IMR-90 (cell line): ENCODE data around the gene CSK.

Experiments used
- BHLHE40 ChIP-seq: fragments of 150-350 bp; IDR thresholded peaks from 2 replicates; pipeline ENCODE4 v1.6.1; 2016; ENCODE audit warnings: mild to moderate bottlenecking, low read depth, low read length
- CHD1 ChIP-seq: IDR thresholded peaks from 2 replicates; pipeline ENCODE4 v1.6.1; 2012; ENCODE audit warnings: low read depth, low read length, improper control_type of control experiment
- CTCF ChIP-seq: conservative IDR thresholded peaks from 2 replicates; pipeline ENCODE4 v1.5.1; 2012; ENCODE audit warnings: mild to moderate bottlenecking, low read depth, low read length, improper control_type of control experiment
- MAZ ChIP-seq: IDR thresholded peaks from 2 replicates; pipeline ENCODE4 v1.6.1; 2012; ENCODE audit warnings: low read depth, mild to moderate bottlenecking, low read length, improper control_type of control experiment, moderate library complexity, borderline replicate concordance
- POLR2A ChIP-seq: IDR thresholded peaks from 2 replicates; pipeline ENCODE4 v1.6.1; 2012; ENCODE audit warnings: mild to moderate bottlenecking, low read depth, low read length
- RAD21 ChIP-seq: IDR thresholded peaks from 2 replicates; pipeline ENCODE4 v1.6.1; 2012; ENCODE audit warnings: low read length, improper control_type of control experiment
- USF2 ChIP-seq: fragments of 150-350 bp; IDR thresholded peaks from 2 replicates; pipeline ENCODE4 v1.6.1; 2017; ENCODE audit warnings: mild to moderate bottlenecking, antibody characterized with exemption, low read length, low read depth
- TF ChIP-seq, protein P1 (sequence below): fragments of 150-350 bp; IDR thresholded peaks from 2 replicates; pipeline ENCODE4 v1.6.1; 2016; ENCODE audit warnings: low read depth, mild to moderate bottlenecking, low read length, moderate library complexity, borderline replicate concordance

GRCh38 chr15:74838746-74839525, 57.1 kb downstream of the CSK start:
- TF ChIP-seq CTCF (no peak), MAZ (no peak), USF2 (no peak), CHD1 (no peak), POLR2A (no peak), BHLHE40 (no peak), RAD21 (no peak)
- TF ChIP-seq, protein P1, sequence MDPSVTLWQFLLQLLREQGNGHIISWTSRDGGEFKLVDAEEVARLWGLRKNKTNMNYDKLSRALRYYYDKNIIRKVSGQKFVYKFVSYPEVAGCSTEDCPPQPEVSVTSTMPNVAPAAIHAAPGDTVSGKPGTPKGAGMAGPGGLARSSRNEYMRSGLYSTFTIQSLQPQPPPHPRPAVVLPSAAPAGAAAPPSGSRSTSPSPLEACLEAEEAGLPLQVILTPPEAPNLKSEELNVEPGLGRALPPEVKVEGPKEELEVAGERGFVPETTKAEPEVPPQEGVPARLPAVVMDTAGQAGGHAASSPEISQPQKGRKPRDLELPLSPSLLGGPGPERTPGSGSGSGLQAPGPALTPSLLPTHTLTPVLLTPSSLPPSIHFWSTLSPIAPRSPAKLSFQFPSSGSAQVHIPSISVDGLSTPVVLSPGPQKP, result no peak
